ENCODE results near the gene INTS3.

The INTS3 gene

GRCh38 chr1:153799566-153800465, 72.0 kb downstream of the INTS3 start:
- Histone ChIP-seq H3F3A (ENCODE audit: insufficient read depth, low read length) (no peaks in the 10 kb centered on the region; the same call in 1 of the 2 replicates), H3K79me2 (ENCODE audit: low read length) (peaks cover 5% of the 10 kb centered on the region; the same call in 1 of the 2 replicates), H4K20me1 (ENCODE audit: insufficient read depth, low read length) (no peaks in the 10 kb centered on the region), H3K36me3 (replicated peaks; ENCODE audit: insufficient read depth, low read length) (no peaks in the 10 kb centered on the region), H3K27ac (ENCODE audit: low read length) (no peak overlapping the region), H2AFZ (ENCODE audit: low read length) (no peak overlapping the region), H3K4me3 (ENCODE audit: low read length) (no peak overlapping the region), H3K4me2 (ENCODE audit: low read depth, low read length) (no peak overlapping the region), H3K9ac (ENCODE audit: low read length) (no peak overlapping the region), H3K9me3 (replicated peaks; ENCODE audit: insufficient read depth, low read length) (no peaks in the 10 kb centered on the region), H3K27me3 (replicated peaks; ENCODE audit: insufficient read depth, low read length) (no peaks in the 10 kb centered on the region), H3K4me1 (ENCODE audit: low read length) (peaks cover 11% of the 10 kb centered on the region), H3K9me2 (replicated peaks; ENCODE audit: insufficient read depth, low read length) (no peaks in the 10 kb centered on the region)
- DNase-seq: no peak
- no peak for TF ChIP-seq EZH2phosphoT487 (IDR thresholded peaks at IDR 0.05; ENCODE audit: low read length)
- TF ChIP-seq CTCF (IDR thresholded peaks at IDR 0.05; ENCODE audit: low read length): no peak
- no peak for TF ChIP-seq EZH2 (optimal IDR thresholded peaks at IDR 0.05; ENCODE audit: low read depth, low read length)

GRCh38 chr1:153800516-153800915, 72.7 kb downstream of the INTS3 start:
- TF ChIP-seq CTCF (IDR thresholded peaks at IDR 0.05; ENCODE audit: low read length) (no peak), EZH2 (optimal IDR thresholded peaks at IDR 0.05; ENCODE audit: low read depth, low read length) (no peak), EZH2phosphoT487 (IDR thresholded peaks at IDR 0.05; ENCODE audit: low read length) (no peak)
- no peak overlapping the region for H2AFZ ChIP-seq (ENCODE audit: low read length)
- H3F3A ChIP-seq (ENCODE audit: insufficient read depth, low read length): peaks cover 4% of the 10 kb centered on the region
- no peaks in the 10 kb centered on the region for H3K9me3 ChIP-seq (replicated peaks; ENCODE audit: insufficient read depth, low read length)
- no peak overlapping the region for H3K27ac ChIP-seq (ENCODE audit: low read length)
- H3K4me3 ChIP-seq (ENCODE audit: low read length): no peak overlapping the region
- no peak overlapping the region for H3K9ac ChIP-seq (ENCODE audit: low read length)
- no peak overlapping the region for H3K4me2 ChIP-seq (ENCODE audit: low read depth, low read length)
- H3K27me3 ChIP-seq (replicated peaks; ENCODE audit: insufficient read depth, low read length): no peaks in the 10 kb centered on the region
- H3K79me2 ChIP-seq (ENCODE audit: low read length): peaks cover 5% of the 10 kb centered on the region; the same call in 1 of the 2 replicates
- DNase-seq: no peak
- no peaks in the 10 kb centered on the region for H3K9me2 ChIP-seq (replicated peaks; ENCODE audit: insufficient read depth, low read length)
- H3K4me1 ChIP-seq (ENCODE audit: low read length): peaks cover 15% of the 10 kb centered on the region
- H4K20me1 ChIP-seq (ENCODE audit: insufficient read depth, low read length): peaks cover under 1% of the 10 kb centered on the region
- H3K36me3 ChIP-seq (replicated peaks; ENCODE audit: insufficient read depth, low read length): no peaks in the 10 kb centered on the region

GRCh38 chr1:153801028-153801625, 73.3 kb downstream of the INTS3 start:
- peaks cover 21% of the 10 kb centered on the region for H3K4me1 ChIP-seq (ENCODE audit: low read length)
- no peaks in the 10 kb centered on the region for H3K36me3 ChIP-seq (replicated peaks; ENCODE audit: insufficient read depth, low read length)
- peaks cover 4% of the 10 kb centered on the region for H4K20me1 ChIP-seq (ENCODE audit: insufficient read depth, low read length)
- H3K4me3 ChIP-seq (ENCODE audit: low read length): no peak overlapping the region
- H3K27ac ChIP-seq (ENCODE audit: low read length): no peak overlapping the region
- DNase-seq: no peak
- no peak overlapping the region for H2AFZ ChIP-seq (ENCODE audit: low read length)
- no peaks in the 10 kb centered on the region for H3K9me3 ChIP-seq (replicated peaks; ENCODE audit: insufficient read depth, low read length)
- H3K4me2 ChIP-seq (ENCODE audit: low read depth, low read length): no peak overlapping the region
- H3K27me3 ChIP-seq (replicated peaks; ENCODE audit: insufficient read depth, low read length): no peaks in the 10 kb centered on the region
- H3F3A ChIP-seq (ENCODE audit: insufficient read depth, low read length): peaks cover 11% of the 10 kb centered on the region
- H3K9me2 ChIP-seq (replicated peaks; ENCODE audit: insufficient read depth, low read length): no peaks in the 10 kb centered on the region
- no peak overlapping the region for H3K9ac ChIP-seq (ENCODE audit: low read length)
- no peak for TF ChIP-seq CTCF (IDR thresholded peaks at IDR 0.05; ENCODE audit: low read length)
- no peak for TF ChIP-seq EZH2phosphoT487 (IDR thresholded peaks at IDR 0.05; ENCODE audit: low read length)
- TF ChIP-seq EZH2 (optimal IDR thresholded peaks at IDR 0.05; ENCODE audit: low read depth, low read length): no peak
- H3K79me2 ChIP-seq (ENCODE audit: low read length): peaks cover 5% of the 10 kb centered on the region; the same call in 1 of the 2 replicates
